Astrocyte (in vitro differentiated cells and primary cell): ENCODE measurements around the gene UBE2G2. TPM values are rescaled to one million over a fixed set of nuclear protein-coding genes. Genes with fewer than 3 reads are reported as not detected.

Source experiments
- DNase-seq: peaks from one replicate; pipeline ENCODE4 v3.0.0-alpha.2; 2010; ENCODE audit warnings: low read depth
- FAIRE-seq: peaks from 2 replicates; lab custom pipeline; 2011; peaks lifted over from hg19 to GRCh38; lab: Jason Lieb, UNC
- H2AFZ ChIP-seq: 2 replicates; pipeline ENCODE4 v1.6.0; 2012; ENCODE audit warnings: low read depth, low read length, inconsistent platforms
- H3K27ac ChIP-seq: 2 replicates; pipeline ENCODE4 v1.5.1; 2011; ENCODE audit warnings: low read depth, low read length, inconsistent platforms
- H3K27me3 ChIP-seq: 2 replicates; pipeline ENCODE4 v1.6.0; 2011; ENCODE audit warnings: low read length, inconsistent platforms; ENCODE audit not compliant: insufficient read depth
- H3K36me3 ChIP-seq: 2 replicates; pipeline ENCODE4 v1.5.1; 2011; ENCODE audit warnings: low read length, inconsistent platforms; ENCODE audit not compliant: insufficient read depth
- H3K4me1 ChIP-seq: 2 replicates; pipeline ENCODE4 v1.5.1; 2011; ENCODE audit warnings: low read length, inconsistent platforms; ENCODE audit not compliant: insufficient read depth
- H3K4me2 ChIP-seq: 2 replicates; pipeline ENCODE4 v1.6.0; 2012; ENCODE audit warnings: low read length, inconsistent platforms
- H3K4me3 ChIP-seq: 2 replicates; pipeline ENCODE4 v1.5.1; 2011; ENCODE audit warnings: low read depth, mild to moderate bottlenecking, low read length, inconsistent platforms; ENCODE audit not compliant: insufficient read depth
- H3K79me2 ChIP-seq: 2 replicates; pipeline ENCODE4 v1.6.0; 2012; ENCODE audit warnings: mild to moderate bottlenecking, low read length, inconsistent platforms; ENCODE audit not compliant: insufficient read depth
- H3K9ac ChIP-seq: 2 replicates; pipeline ENCODE4 v1.6.0; 2012; ENCODE audit warnings: mild to moderate bottlenecking, low read length, inconsistent platforms
- H3K9me3 ChIP-seq: 2 replicates; pipeline ENCODE4 v1.5.1; 2012; ENCODE audit warnings: low read depth, mild to moderate bottlenecking, low read length, inconsistent platforms; ENCODE audit not compliant: insufficient read depth
- H4K20me1 ChIP-seq: 2 replicates; pipeline ENCODE4 v1.6.0; 2012; ENCODE audit warnings: low read length, inconsistent platforms; ENCODE audit not compliant: insufficient read depth
- H3K27ac Mint-ChIP-seq: one replicate; pipeline ENCODE4 v1.8.0; 2021; ENCODE audit warnings: mild to moderate bottlenecking, mixed read lengths; ENCODE audit not compliant: unreplicated experiment
- H3K27me3 Mint-ChIP-seq: one replicate; pipeline ENCODE4 v1.8.0; 2021; ENCODE audit warnings: low read depth, mixed read lengths; ENCODE audit not compliant: unreplicated experiment
- H3K36me3 Mint-ChIP-seq: one replicate; pipeline ENCODE4 v1.8.0; 2021; ENCODE audit warnings: low read depth, mixed read lengths; ENCODE audit not compliant: unreplicated experiment
- H3K4me1 Mint-ChIP-seq: one replicate; pipeline ENCODE4 v1.8.0; 2021; ENCODE audit warnings: low read depth, mixed read lengths; ENCODE audit not compliant: unreplicated experiment
- H3K4me3 Mint-ChIP-seq: one replicate; pipeline ENCODE4 v1.8.0; 2021; ENCODE audit warnings: mild to moderate bottlenecking, moderate library complexity, mixed read lengths; ENCODE audit not compliant: unreplicated experiment
- H3K9me3 Mint-ChIP-seq: one replicate; pipeline ENCODE4 v1.8.0; 2021; ENCODE audit warnings: mild to moderate bottlenecking, mixed read lengths; ENCODE audit not compliant: unreplicated experiment
- EZH2 ChIP-seq: IDR thresholded peaks from 2 replicates; pipeline ENCODE4 v1.6.1; 2012; ENCODE audit warnings: mild to moderate bottlenecking, low read length, inconsistent platforms; ENCODE audit not compliant: insufficient read depth
- total RNA-seq: library from RNA; stranded (reverse); gene quantifications from 2 replicates; pipeline ENCODE4 v1.2.1, GENCODE V29; 2021
- TF ChIP-seq, protein P1 (sequence below): IDR thresholded peaks from 2 replicates; pipeline ENCODE4 v1.5.1; 2011; ENCODE audit warnings: low read depth, mild to moderate bottlenecking, inconsistent platforms, low read length, moderate library complexity; ENCODE audit not compliant: insufficient read depth

The UBE2G2 gene
- total RNA-seq, 1 donor from 2014 or later = 74.5 TPM

DNA sequence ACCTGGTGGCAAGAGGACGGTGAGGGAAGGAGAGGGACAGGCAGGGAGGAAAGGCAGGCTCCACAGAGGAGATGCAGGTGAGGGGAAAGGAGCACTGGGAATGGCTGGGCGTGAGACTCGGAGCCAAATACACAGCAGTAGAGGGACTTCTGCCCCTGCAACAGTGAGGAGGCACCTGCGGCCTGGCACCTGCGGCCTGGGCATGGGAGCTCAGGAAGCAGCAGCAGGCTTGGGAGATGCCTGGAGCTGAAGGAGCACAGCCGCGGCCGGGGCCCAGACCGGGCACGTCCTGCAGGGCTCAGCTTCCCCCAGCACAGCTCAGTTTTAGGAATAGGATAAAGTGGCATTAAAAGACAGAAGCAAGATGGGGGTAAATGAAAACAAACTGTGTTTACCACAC is 69.4 kb downstream of the UBE2G2 start:
- Mint-ChIP-seq H3K9me3 (peaks cover 7% of the 10 kb centered on the region), H3K27me3 (peaks cover 60% of the 10 kb centered on the region), H3K36me3 (peaks cover 2% of the 10 kb centered on the region), H3K27ac (no peak overlapping the region), H3K4me3 (no peak overlapping the region), H3K4me1 (peaks cover 5% of the 10 kb centered on the region)
- TF ChIP-seq, protein P1, sequence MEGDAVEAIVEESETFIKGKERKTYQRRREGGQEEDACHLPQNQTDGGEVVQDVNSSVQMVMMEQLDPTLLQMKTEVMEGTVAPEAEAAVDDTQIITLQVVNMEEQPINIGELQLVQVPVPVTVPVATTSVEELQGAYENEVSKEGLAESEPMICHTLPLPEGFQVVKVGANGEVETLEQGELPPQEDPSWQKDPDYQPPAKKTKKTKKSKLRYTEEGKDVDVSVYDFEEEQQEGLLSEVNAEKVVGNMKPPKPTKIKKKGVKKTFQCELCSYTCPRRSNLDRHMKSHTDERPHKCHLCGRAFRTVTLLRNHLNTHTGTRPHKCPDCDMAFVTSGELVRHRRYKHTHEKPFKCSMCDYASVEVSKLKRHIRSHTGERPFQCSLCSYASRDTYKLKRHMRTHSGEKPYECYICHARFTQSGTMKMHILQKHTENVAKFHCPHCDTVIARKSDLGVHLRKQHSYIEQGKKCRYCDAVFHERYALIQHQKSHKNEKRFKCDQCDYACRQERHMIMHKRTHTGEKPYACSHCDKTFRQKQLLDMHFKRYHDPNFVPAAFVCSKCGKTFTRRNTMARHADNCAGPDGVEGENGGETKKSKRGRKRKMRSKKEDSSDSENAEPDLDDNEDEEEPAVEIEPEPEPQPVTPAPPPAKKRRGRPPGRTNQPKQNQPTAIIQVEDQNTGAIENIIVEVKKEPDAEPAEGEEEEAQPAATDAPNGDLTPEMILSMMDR = no peak
- no peak for TF ChIP-seq EZH2
- Histone ChIP-seq H3K36me3 (no peaks in the 10 kb centered on the region), H3K27ac (no peak overlapping the region), H4K20me1 (no peaks in the 10 kb centered on the region), H3K4me1 (no peaks in the 10 kb centered on the region), H3K9me3 (peaks cover 14% of the 10 kb centered on the region), H3K9ac (no peak overlapping the region), H3K4me2 (no peak overlapping the region), H2AFZ (no peak overlapping the region), H3K4me3 (no peak overlapping the region), H3K79me2 (no peaks in the 10 kb centered on the region), H3K27me3 (no peaks in the 10 kb centered on the region)
- no peak for FAIRE-seq
- DNase-seq = no peak

DNA sequence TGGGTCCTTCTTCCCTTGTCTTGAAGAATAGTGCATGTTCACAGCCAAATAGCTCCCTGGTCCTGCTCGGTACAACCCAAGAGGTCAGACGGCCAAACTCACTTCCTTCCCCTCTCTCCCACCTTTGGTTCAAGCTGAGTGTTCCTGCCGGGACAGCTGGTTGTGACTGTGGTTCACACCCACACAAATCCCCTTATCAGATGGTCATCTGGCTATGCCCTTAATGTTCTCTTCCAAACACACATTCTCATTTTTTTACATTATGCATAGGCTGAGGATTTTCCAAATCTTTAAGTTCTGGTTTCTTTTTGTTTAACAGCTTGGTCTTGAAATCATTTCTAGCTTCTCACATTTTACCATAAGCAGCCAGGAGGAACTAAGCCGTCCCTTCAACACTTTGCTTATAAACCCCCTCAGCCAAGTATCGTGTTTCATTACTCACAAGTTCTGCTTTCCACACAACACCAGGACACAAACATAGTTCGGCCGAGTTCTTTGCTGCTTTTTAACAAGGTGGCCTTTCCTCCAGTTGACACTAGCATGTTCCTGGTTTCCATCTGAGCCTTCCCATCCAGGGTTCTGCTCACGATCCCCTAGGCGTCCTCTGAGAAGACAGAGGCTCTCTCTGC is 70.6 kb downstream of the UBE2G2 start:
- Mint-ChIP-seq H3K27ac (no peak overlapping the region), H3K36me3 (peaks cover 1% of the 10 kb centered on the region), H3K4me1 (peaks cover 5% of the 10 kb centered on the region), H3K4me3 (no peak overlapping the region), H3K9me3 (peaks cover 4% of the 10 kb centered on the region), H3K27me3 (peaks cover 62% of the 10 kb centered on the region)
- peaks cover 2% of the 10 kb centered on the region for H3K27me3 ChIP-seq
- DNase-seq = no peak
- H3K27ac ChIP-seq = no peak overlapping the region
- H3K9ac ChIP-seq = no peak overlapping the region
- no peaks in the 10 kb centered on the region for H3K79me2 ChIP-seq
- H2AFZ ChIP-seq = no peak overlapping the region
- H3K9me3 ChIP-seq = peaks cover 6% of the 10 kb centered on the region
- no peak overlapping the region for H3K4me2 ChIP-seq
- H4K20me1 ChIP-seq = no peaks in the 10 kb centered on the region
- no peaks in the 10 kb centered on the region for H3K4me1 ChIP-seq
- TF ChIP-seq, protein P1 = no peak
- TF ChIP-seq EZH2 = no peak
- no peak for FAIRE-seq
- no peak overlapping the region for H3K4me3 ChIP-seq
- H3K36me3 ChIP-seq = no peaks in the 10 kb centered on the region

DNA sequence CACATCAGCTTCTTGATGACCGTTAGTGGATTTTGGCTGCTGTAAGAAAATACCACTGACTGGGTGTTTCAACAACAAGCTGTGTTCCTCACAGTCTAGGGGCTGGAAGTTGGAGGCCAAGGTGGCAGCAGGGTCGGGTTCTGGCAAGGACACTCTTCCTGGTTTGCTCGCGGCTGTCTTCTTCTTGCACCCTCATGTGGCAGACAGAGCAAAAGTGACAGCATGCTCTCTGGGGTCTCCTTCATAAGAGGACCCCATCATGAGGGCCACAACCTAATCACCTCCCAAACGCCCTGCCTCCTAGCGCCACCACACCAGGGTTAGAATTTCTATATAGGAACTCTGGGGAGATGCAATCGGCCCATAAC is 71.6 kb downstream of the UBE2G2 start:
- H3K27ac ChIP-seq = no peak overlapping the region
- no peak overlapping the region for H3K4me3 ChIP-seq
- no peaks in the 10 kb centered on the region for H4K20me1 ChIP-seq
- no peak for DNase-seq
- H2AFZ ChIP-seq = no peak overlapping the region
- H3K9me3 ChIP-seq = peaks cover 5% of the 10 kb centered on the region
- peaks cover 63% of the 10 kb centered on the region for H3K27me3 Mint-ChIP-seq
- peaks cover 3% of the 10 kb centered on the region for H3K9me3 Mint-ChIP-seq
- no peaks in the 10 kb centered on the region for H3K36me3 ChIP-seq
- TF ChIP-seq EZH2 = no peak
- TF ChIP-seq, protein P1 = no peak
- H3K4me3 Mint-ChIP-seq = no peak overlapping the region
- no peaks in the 10 kb centered on the region for H3K4me1 ChIP-seq
- H3K79me2 ChIP-seq = no peaks in the 10 kb centered on the region
- peaks cover 2% of the 10 kb centered on the region for H3K4me1 Mint-ChIP-seq
- H3K27ac Mint-ChIP-seq = no peak overlapping the region
- H3K9ac ChIP-seq = no peak overlapping the region
- H3K27me3 ChIP-seq = peaks cover 5% of the 10 kb centered on the region
- no peak overlapping the region for H3K4me2 ChIP-seq
- no peak for FAIRE-seq
- H3K36me3 Mint-ChIP-seq = no peaks in the 10 kb centered on the region
